Aorta (tissue), 5 donors: ENCODE measurements around the gene GOLGA6L25. TPM values are rescaled to one million over a fixed set of nuclear protein-coding genes. Genes with fewer than 3 reads are reported as not detected.
"Not testable (repeated sequence)": the region's sequence is repeated elsewhere in the genome, so short reads cannot be mapped to it uniquely, and the experiment has no call there.

Experiments used
- ATAC-seq: fragments of 200-7000 bp; cut with Tn5 transposase; one replicate; pipeline ENCODE4 v1.9.1; 2022; ENCODE audit warnings: moderate library complexity; ENCODE audit not compliant: low FRiP score
- DNase-seq, 2 donors: peaks; one replicate each; pipeline ENCODE4 v3.0.0-alpha.2; 2020
- H3K27ac ChIP-seq, 2 donors: one replicate each; pipeline ENCODE4 v1.5.1; 2013; ENCODE audit warnings: low read length in 2 of 2, mild to moderate bottlenecking in 2 of 2, moderate library complexity in 2 of 2, control low read depth in 1 of 2, inconsistent platforms in 1 of 2, low read depth in 1 of 2
- H3K27me3 ChIP-seq, 2 donors: one replicate each; pipeline ENCODE4 v1.6.1; 2013; ENCODE audit warnings: control low read depth in 1 of 2, low read length in 1 of 2, mild to moderate bottlenecking in 1 of 2, moderate library complexity in 1 of 2; ENCODE audit not compliant: insufficient read depth in 2 of 2, control insufficient read depth in 1 of 2
- H3K36me3 ChIP-seq, 2 donors: one replicate each; pipeline ENCODE4 v1.6.1; 2013; ENCODE audit warnings: control low read depth in 1 of 2, low read length in 1 of 2, mild to moderate bottlenecking in 1 of 2; ENCODE audit not compliant: insufficient read depth in 2 of 2, control insufficient read depth in 1 of 2
- H3K4me1 ChIP-seq, 2 donors: one replicate each; pipeline ENCODE4 v1.6.1; 2013; ENCODE audit warnings: low read length in 2 of 2, control low read depth in 1 of 2, mild to moderate bottlenecking in 1 of 2, moderate library complexity in 1 of 2; ENCODE audit not compliant: insufficient read depth in 2 of 2, control insufficient read depth in 1 of 2
- H3K4me3 ChIP-seq, 2 donors: one replicate each; pipeline ENCODE4 v1.5.1; 2013; ENCODE audit warnings: low read length in 2 of 2, control low read depth in 1 of 2, mild to moderate bottlenecking in 1 of 2
- H3K9me3 ChIP-seq: one replicate; pipeline ENCODE4 v1.6.1; 2013; ENCODE audit warnings: mild to moderate bottlenecking, low read length; ENCODE audit not compliant: control insufficient read depth
- WGBS, 2 donors: extraction: QIAGEN DNeasy Blood & Tissue Kit; methylation state at CpG; one replicate each; pipeline ENCODE4 v1.1.7; 2013; 5-methylcytosine and 5-hydroxymethylcytosine counted together
- intact Hi-C, 2 donors: fragments of 100-400 bp; cut with DNase I; formaldehyde crosslinking; loops; one replicate each; pipeline versions ENCODE4 v1.14.2 to v1.15.0; 2022
- polyA plus RNA-seq, 2 donors: library from polyadenylated mRNA; stranded (reverse); fragments of 200-250 nt; gene quantifications; one replicate each; pipeline ENCODE4 v1.2.3, GENCODE V29; 2013
- total RNA-seq, 2 donors: library from RNA; stranded (reverse); fragmentation: NEBNext Ultra II Directional; extraction: Animal tissue kit (Norgen Biotek cat#: 25700); gene quantifications; one replicate each; pipeline ENCODE4 v1.2.1, GENCODE V29; 2021
- donor health status: healthy with polysubstance abuse.
- donor health status: Bipolar disorder and iron deficiency.
- donor health status: DM: no; HTN: no; CAD: no.
- donor health status: DM: no; HTN: no; CAD: no.
- donor health status: DM: yes; HTN: yes; CAD: no.

Gene GOLGA6L25
- total and polyA plus RNA-seq, 4 donors: not detected

GRCh38 chr15:28592395-28592794, 39.0 kb downstream of the GOLGA6L25 start:
- H3K4me3 ChIP-seq, H3K27ac ChIP-seq, DNase-seq, H3K9me3 ChIP-seq, ATAC-seq, H3K27me3 ChIP-seq, H3K36me3 ChIP-seq, intact Hi-C loops, H3K4me1 ChIP-seq: not testable (repeated sequence)
- WGBS, 2 donors: no CpG with 5 or more reads among the region's 3 CpGs

GRCh38 chr15:28593424-28594129, 40.2 kb downstream of the GOLGA6L25 start:
- H3K27ac ChIP-seq, H3K4me3 ChIP-seq, H3K4me1 ChIP-seq, ATAC-seq, DNase-seq, H3K27me3 ChIP-seq, intact Hi-C loops, H3K9me3 ChIP-seq, H3K36me3 ChIP-seq: not testable (repeated sequence)
- 96 to 100% methylated on average over 1 to 2 of the region's 5 CpGs for WGBS, 2 donors

- DNase-seq, intact Hi-C loops, H3K9me3 ChIP-seq, ATAC-seq, H3K36me3 ChIP-seq, H3K27ac ChIP-seq, H3K27me3 ChIP-seq, H3K4me3 ChIP-seq, H3K4me1 ChIP-seq: not testable (repeated sequence)
- WGBS, 2 donors: no CpG with 5 or more reads among the region's 10 CpGs
Observed at GRCh38 chr15:28597471-28597870, 44.1 kb downstream of the GOLGA6L25 start.

- H3K4me1 ChIP-seq, H3K27ac ChIP-seq, intact Hi-C loops, H3K4me3 ChIP-seq, H3K27me3 ChIP-seq, ATAC-seq, H3K9me3 ChIP-seq, DNase-seq, H3K36me3 ChIP-seq: not testable (repeated sequence)
- 86 to 92% methylated on average over 5 to 7 of the region's 8 CpGs for WGBS, 2 donors
Observed at GRCh38 chr15:28598209-28598608, 44.8 kb downstream of the GOLGA6L25 start.

GRCh38 chr15:28602152-28602551, 48.8 kb downstream of the GOLGA6L25 start:
- H3K9me3 ChIP-seq, H3K4me3 ChIP-seq, H3K27ac ChIP-seq, H3K36me3 ChIP-seq, H3K27me3 ChIP-seq, ATAC-seq, H3K4me1 ChIP-seq, DNase-seq, intact Hi-C loops: not testable (repeated sequence)
- WGBS, 2 donors: 97 to 98% methylated on average over 4 of the region's 9 CpGs

Other genes starting within 250 kb of the GOLGA6L25 start
- 10 to 100 TPM; 66.1 to 70.8 TPM for gene HERC2, start 231.4 kb upstream of the GOLGA6L25 start, total RNA-seq
- gene HERC2, start 231.4 kb upstream of the GOLGA6L25 start, polyA plus RNA-seq: 10 to 100 TPM; 21.7 to 29.0 TPM
- not detected for gene GOLGA6L24, start 195.5 kb upstream of the GOLGA6L25 start, total RNA-seq
- gene GOLGA6L24, start 195.5 kb upstream of the GOLGA6L25 start, polyA plus RNA-seq: not detected
- gene GOLGA8F, start 174.9 kb upstream of the GOLGA6L25 start, total RNA-seq: not detected
- gene GOLGA8F, start 174.9 kb upstream of the GOLGA6L25 start, polyA plus RNA-seq: not detected
- not detected for gene GOLGA8G, start 20.6 kb upstream of the GOLGA6L25 start, total RNA-seq
- gene GOLGA8G, start 20.6 kb upstream of the GOLGA6L25 start, polyA plus RNA-seq: under 1 TPM in 1 of 2 donors, not detected in 1; 0.13 TPM
- 10 to 100 TPM in 1 of 2 donors, 1 to 10 TPM in 1; 4.3 to 10.7 TPM for gene GOLGA8M, start 158.9 kb downstream of the GOLGA6L25 start, total RNA-seq
- gene GOLGA8M, start 158.9 kb downstream of the GOLGA6L25 start, polyA plus RNA-seq: under 1 TPM; 0.23 to 0.63 TPM